Left ventricle myocardium inferior (tissue), 1 donor: Measurements from ENCODE around the gene SETX. TPM values are rescaled to one million over a fixed set of nuclear protein-coding genes. Genes with fewer than 3 reads are reported as not detected.

Experiments used
- DNase-seq: peaks from one replicate; pipeline ENCODE4 v3.0.0-alpha.2; 2020
- H3K27ac ChIP-seq: fragments of 200-600 bp; replicated peaks from 2 replicates; pipeline ENCODE4 v1.8.0; 2021
- H3K27me3 ChIP-seq: fragments of 200-600 bp; 2 replicates; pipeline ENCODE4 v1.8.0; 2021; ENCODE audit warnings: low read depth
- H3K36me3 ChIP-seq: fragments of 200-600 bp; 2 replicates; pipeline ENCODE4 v1.8.0; 2021
- H3K4me1 ChIP-seq: fragments of 200-600 bp; 2 replicates; pipeline ENCODE4 v1.8.0; 2021
- H3K4me3 ChIP-seq: fragments of 200-600 bp; 2 replicates; pipeline ENCODE4 v1.8.0; 2021; ENCODE audit warnings: mild to moderate bottlenecking, moderate library complexity
- H3K9me3 ChIP-seq: fragments of 200-600 bp; replicated peaks from 2 replicates; pipeline ENCODE4 v1.8.0; 2021
- intact Hi-C: fragments of 100-400 bp; cut with micrococcal nuclease; formaldehyde crosslinking; loops from one replicate; pipeline ENCODE4 v1.11.0; 2022
- total RNA-seq: library from RNA; stranded (reverse); fragmentation: NEBNext Ultra II Directional; extraction: Animal tissue kit (Norgen Biotek cat#: 25700); gene quantifications from one replicate; pipeline ENCODE4 v1.2.1, GENCODE V29; 2021
- TF ChIP-seq, protein P1 (sequence below): fragments of 200-600 bp; IDR thresholded peaks from 2 replicates; pipeline ENCODE4 v1.8.0; 2021; ENCODE audit warnings: antibody characterized with exemption, mild to moderate bottlenecking, borderline replicate concordance
- donor health status: DM: no; HTN: yes; CAD: no; lungs with severe emphysema.

SETX gene
- total RNA-seq, 1 donor from 2014 or later, result 23.3 TPM

GRCh38 chr9:132391449-132391848 lies 36.7 kb upstream of the SETX start:
- peaks cover 7% of the 10 kb centered on the region for H3K4me1 ChIP-seq
- TF ChIP-seq, protein P1, sequence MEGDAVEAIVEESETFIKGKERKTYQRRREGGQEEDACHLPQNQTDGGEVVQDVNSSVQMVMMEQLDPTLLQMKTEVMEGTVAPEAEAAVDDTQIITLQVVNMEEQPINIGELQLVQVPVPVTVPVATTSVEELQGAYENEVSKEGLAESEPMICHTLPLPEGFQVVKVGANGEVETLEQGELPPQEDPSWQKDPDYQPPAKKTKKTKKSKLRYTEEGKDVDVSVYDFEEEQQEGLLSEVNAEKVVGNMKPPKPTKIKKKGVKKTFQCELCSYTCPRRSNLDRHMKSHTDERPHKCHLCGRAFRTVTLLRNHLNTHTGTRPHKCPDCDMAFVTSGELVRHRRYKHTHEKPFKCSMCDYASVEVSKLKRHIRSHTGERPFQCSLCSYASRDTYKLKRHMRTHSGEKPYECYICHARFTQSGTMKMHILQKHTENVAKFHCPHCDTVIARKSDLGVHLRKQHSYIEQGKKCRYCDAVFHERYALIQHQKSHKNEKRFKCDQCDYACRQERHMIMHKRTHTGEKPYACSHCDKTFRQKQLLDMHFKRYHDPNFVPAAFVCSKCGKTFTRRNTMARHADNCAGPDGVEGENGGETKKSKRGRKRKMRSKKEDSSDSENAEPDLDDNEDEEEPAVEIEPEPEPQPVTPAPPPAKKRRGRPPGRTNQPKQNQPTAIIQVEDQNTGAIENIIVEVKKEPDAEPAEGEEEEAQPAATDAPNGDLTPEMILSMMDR, result no peak
- no peak for DNase-seq
- H3K27me3 ChIP-seq, result no peaks in the 10 kb centered on the region
- H3K36me3 ChIP-seq, result peaks cover 97% of the 10 kb centered on the region
- intact Hi-C loops, result no loop called here
- no peaks in the 10 kb centered on the region for H3K9me3 ChIP-seq
- H3K27ac ChIP-seq, result peak overlapping the region; percentile 22
- H3K4me3 ChIP-seq, result no peak overlapping the region

GRCh38 chr9:132390966-132391365 lies 36.2 kb upstream of the SETX start:
- Histone ChIP-seq H3K27ac (peak overlapping the region; percentile 22), H3K36me3 (peaks cover 97% of the 10 kb centered on the region), H3K27me3 (no peaks in the 10 kb centered on the region), H3K9me3 (no peaks in the 10 kb centered on the region), H3K4me1 (peaks cover 7% of the 10 kb centered on the region), H3K4me3 (no peak overlapping the region)
- TF ChIP-seq, protein P1, result no peak
- intact Hi-C loops, result no loop called here
- DNase-seq, result no peak

DNA sequence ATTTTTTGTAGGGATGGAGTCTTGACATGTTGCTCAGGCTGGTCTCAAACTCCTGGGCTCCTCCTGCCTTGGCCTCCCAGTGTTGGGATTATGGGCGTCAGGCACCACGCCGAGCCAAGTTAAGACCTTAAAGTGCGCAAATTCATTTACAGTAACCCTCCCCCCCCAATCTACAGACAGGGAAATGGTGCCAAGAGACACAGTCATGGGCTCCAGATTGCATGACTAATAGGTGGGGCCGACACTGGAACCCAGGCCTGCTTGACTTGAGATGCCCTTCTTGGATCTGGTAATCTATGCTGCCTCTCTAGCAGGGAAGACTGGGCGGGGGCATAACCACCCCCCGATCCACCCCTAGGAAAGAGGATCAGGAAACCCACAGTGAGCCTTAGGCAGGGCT lies 32.3 kb upstream of the SETX start:
- Histone ChIP-seq H3K4me3 (no peak overlapping the region), H3K9me3 (no peaks in the 10 kb centered on the region), H3K27ac (no peak overlapping the region), H3K36me3 (peaks cover 85% of the 10 kb centered on the region), H3K4me1 (peaks cover 7% of the 10 kb centered on the region), H3K27me3 (no peaks in the 10 kb centered on the region)
- DNase-seq, result no peak
- intact Hi-C loops, result no loop called here
- TF ChIP-seq, protein P1, result no peak

DNA sequence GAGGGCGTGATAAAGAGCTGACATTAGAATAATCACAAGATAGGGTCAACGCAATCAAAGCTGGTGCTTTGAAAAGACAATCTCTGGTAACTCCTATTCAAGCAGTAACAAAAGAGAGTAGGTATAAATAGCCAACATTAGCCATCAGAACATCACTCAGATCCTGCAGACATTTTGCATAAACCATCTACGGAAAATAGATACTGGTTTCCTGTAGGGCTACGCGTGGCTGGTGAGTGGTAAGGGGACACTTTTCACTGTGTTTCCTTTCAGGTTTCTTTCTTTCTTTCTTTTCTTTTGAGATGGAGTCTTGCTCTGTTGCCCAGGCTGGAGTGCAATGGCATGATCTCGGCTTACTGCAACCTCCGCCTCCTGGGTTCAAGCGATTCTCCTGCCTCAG lies 29.6 kb upstream of the SETX start:
- DNase-seq, result no peak
- intact Hi-C loops, result no loop called here
- TF ChIP-seq, protein P1, result no peak
- no peaks in the 10 kb centered on the region for H3K4me1 ChIP-seq
- no peaks in the 10 kb centered on the region for H3K9me3 ChIP-seq
- H3K27ac ChIP-seq, result no peak overlapping the region
- H3K4me3 ChIP-seq, result no peak overlapping the region
- H3K27me3 ChIP-seq, result no peaks in the 10 kb centered on the region
- peaks cover 81% of the 10 kb centered on the region for H3K36me3 ChIP-seq

- TF ChIP-seq, protein P1, result no peak
Observed at GRCh38 chr9:132383462-132383883, 28.7 kb upstream of the SETX start.

More at GRCh38 chr9:132383462-132383883, 28.7 kb upstream of the SETX start:
- Histone ChIP-seq H3K27ac (no peak overlapping the region), H3K9me3 (no peaks in the 10 kb centered on the region), H3K27me3 (no peaks in the 10 kb centered on the region), H3K4me3 (no peak overlapping the region), H3K4me1 (no peaks in the 10 kb centered on the region), H3K36me3 (peaks cover 81% of the 10 kb centered on the region)
- no peak for DNase-seq
- intact Hi-C loops, result no loop called here
